Muscle of leg (tissue), 9 donors: ENCODE data around the gene ZSWIM5. TPM values are rescaled to one million over a fixed set of nuclear protein-coding genes. Genes with fewer than 3 reads are reported as not detected.

ENCODE experiments used
- polyA plus RNA-seq, 8 donors: library from polyadenylated mRNA; unstranded; fragments of 120-200 nt; gene quantifications; one replicate each; pipeline versions ENCODE4 v1.2.1 to v1.2.3, GENCODE V29; 2013; ENCODE audit warnings: inconsistent platforms in 1 of 8, low replicate concordance in 1 of 8; ENCODE audit not compliant: insufficient read length in 8 of 8, insufficient read depth in 1 of 8
- total RNA-seq: library from RNA; stranded (reverse); fragments of 120-200 nt; gene quantifications from one replicate; pipeline ENCODE4 v1.2.4, GENCODE V29; 2013

ZSWIM5 gene
- total and polyA plus RNA-seq, 9 donors = 0.25 to 1.0 (median 0.47) TPM

Other genes with a start within 250 kb of the ZSWIM5 start
- 36.5 TPM for gene EIF2B3, start 220.0 kb downstream of the ZSWIM5 start, total RNA-seq
- gene EIF2B3, start 220.0 kb downstream of the ZSWIM5 start, polyA plus RNA-seq = 10 to 100 TPM; 26.6 to 33.9 (median 28.3) TPM
- 13.2 TPM for gene HECTD3, start 195.3 kb downstream of the ZSWIM5 start, total RNA-seq
- gene HECTD3, start 195.3 kb downstream of the ZSWIM5 start, polyA plus RNA-seq = 10 to 100 TPM; 26.3 to 33.3 (median 31.5) TPM
- gene UROD, start 194.4 kb downstream of the ZSWIM5 start, total RNA-seq = 96.8 TPM
- gene UROD, start 194.4 kb downstream of the ZSWIM5 start, polyA plus RNA-seq = 10 to 100 TPM; 79.9 to 94.0 (median 87.4) TPM
- gene HPDL, start 120.3 kb upstream of the ZSWIM5 start, total RNA-seq = 2.6 TPM
- gene HPDL, start 120.3 kb upstream of the ZSWIM5 start, polyA plus RNA-seq = 1 to 10 TPM; 1.3 to 2.5 (median 1.8) TPM
- gene TOE1, start 133.6 kb upstream of the ZSWIM5 start, total RNA-seq = 6.8 TPM
- gene TOE1, start 133.6 kb upstream of the ZSWIM5 start, polyA plus RNA-seq = 1 to 10 TPM; 6.8 to 9.9 (median 7.8) TPM
- gene MUTYH, start 133.8 kb upstream of the ZSWIM5 start, total RNA-seq = 19.7 TPM
- 10 to 100 TPM; 13.9 to 25.3 (median 15.7) TPM for gene MUTYH, start 133.8 kb upstream of the ZSWIM5 start, polyA plus RNA-seq